HG02938 (cell line): Measurements from ENCODE around the gene RASL12.
"Not testable (repeated sequence)": the region's sequence is repeated elsewhere in the genome, so short reads cannot be mapped to it uniquely, and the experiment has no call there.

ENCODE experiments used
- ATAC-seq: cut with Tn5 transposase; IDR thresholded peaks from one replicate; pipeline ENCODE4 v1.9.1; 2021; ENCODE audit warnings: mild to moderate bottlenecking, moderate library complexity; ENCODE audit not compliant: unreplicated experiment

Gene RASL12

GRCh38 chr15:65067645-65068402 lies at the start of gene RASL12:
RASL12 (minus strand) TSS chr15:65067991; CDS start chr15:65067835, 156 bp downstream.
- ATAC-seq = no peak

DNA sequence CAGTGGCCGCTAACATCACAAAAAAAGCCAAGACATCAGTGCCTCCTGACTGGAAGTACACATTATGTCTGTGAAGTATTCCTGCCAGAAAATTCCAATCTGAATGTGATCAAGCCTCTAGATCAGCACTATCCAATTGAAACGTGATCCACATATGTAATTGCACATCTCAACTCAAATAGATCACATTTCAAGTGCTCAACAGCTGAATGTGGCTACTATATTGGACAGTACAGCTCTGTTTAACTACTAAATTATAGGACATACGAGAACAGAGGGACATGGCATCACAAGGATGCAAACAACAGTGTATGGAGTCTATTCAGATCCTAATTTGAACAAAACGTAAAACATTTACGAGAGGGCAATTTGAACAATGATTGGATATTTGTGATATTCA lies 47.8 kb upstream of the RASL12 start:
- ATAC-seq = no peak

DNA sequence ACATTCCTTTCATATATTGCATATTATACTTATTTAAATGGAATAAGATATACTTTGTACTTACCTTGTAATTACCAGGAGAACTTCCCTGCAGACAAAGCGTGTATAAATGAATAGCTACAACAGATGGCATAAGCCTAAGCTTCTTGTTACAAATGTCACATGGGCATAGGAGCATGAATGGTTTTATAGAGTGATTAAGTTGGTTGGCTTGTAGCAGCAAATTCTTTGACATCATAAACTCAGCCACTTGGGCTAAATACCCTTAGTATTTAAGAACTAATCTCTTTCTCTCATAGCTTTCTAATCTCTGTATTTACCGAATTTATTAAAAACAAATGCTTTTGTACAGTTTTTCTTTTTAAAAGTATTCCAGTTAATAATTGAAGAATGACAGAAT lies 47.3 kb upstream of the RASL12 start, which contains the start of gene UBAP1L:
Gene UBAP1L (minus strand): TSS at position 115 of the 400 bp plus-strand sequence. CDS start 8,985 bp downstream, outside the sequence.
- no peak for ATAC-seq

GRCh38 chr15:65110676-65111292 lies 43.0 kb upstream of the RASL12 start:
- no peak for ATAC-seq

- no peak for ATAC-seq
Measured at GRCh38 chr15:65106011-65106590, 38.3 kb upstream of the RASL12 start.

- ATAC-seq = no peak
Measured at GRCh38 chr15:65105038-65105437, 37.2 kb upstream of the RASL12 start.

GRCh38 chr15:65102912-65103311 lies 35.1 kb upstream of the RASL12 start:
- no peak for ATAC-seq

DNA sequence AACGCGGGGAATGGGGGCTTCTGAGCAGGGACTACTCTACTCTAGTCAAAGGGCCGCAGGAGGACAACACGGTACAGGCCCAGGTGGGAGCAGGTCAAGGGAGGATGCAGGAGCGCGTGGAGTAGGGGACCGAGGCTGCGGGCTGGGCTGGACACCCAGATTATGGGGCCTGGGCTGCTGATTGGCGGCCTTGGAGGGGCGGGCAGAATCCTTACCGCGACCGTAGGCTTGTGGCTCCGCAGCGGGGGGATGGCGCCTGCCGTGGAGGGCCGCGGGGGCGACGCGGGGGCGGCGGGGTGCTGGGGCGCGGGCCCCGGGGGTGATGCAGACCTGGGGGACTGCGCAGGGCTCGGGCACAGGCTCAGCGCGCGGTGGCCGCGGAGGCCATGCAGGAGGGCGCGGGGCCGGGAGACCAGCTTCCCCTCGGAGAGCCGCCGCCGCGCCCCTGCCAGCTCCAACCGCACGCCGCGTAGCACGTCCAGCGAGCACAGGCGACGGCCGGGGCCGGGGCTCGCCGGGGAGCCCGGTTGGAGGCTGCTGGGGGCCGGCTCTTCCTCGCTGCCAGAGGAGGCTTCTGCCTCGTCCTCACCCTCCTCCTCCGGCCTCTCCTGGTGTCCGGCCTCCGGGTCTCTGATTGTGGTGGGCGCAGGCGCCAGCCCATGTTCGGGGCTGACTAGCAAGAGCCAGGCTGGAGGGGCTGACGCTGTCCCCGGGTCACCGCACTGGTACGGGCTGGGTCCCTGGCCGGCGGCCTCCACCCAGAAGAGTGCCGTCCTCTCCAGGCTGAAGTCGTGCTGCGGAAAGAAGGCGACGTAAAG lies 34.3 kb upstream of the RASL12 start:
- ATAC-seq = no peak

- ATAC-seq = no peak
Measured at GRCh38 chr15:65101411-65101890, 33.7 kb upstream of the RASL12 start.

GRCh38 chr15:65100442-65100841 lies 32.7 kb upstream of the RASL12 start:
- ATAC-seq = no peak

GRCh38 chr15:65099801-65100200 lies 32.0 kb upstream of the RASL12 start:
- not testable (repeated sequence) for ATAC-seq

DNA sequence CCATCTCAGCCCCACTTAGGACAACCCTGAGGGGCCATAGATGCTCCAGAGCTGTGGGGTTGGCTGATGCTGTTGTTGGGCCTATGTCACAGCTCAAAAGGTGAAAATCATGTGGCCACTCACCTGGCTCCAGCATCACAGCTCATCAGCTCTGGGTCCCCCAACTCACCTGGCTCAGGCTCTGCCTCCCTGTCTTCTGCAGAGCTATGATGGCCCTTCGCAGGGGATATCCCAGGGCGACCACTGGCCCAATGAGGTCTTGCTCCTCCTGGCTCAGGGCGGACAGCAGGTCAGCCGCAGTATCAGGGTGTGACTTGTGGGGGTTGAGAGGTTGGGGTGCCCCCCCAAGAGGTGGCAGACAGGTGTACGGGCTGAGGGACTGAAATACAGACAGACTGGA lies 31.5 kb upstream of the RASL12 start:
- no peak for ATAC-seq

- no peak for ATAC-seq
Measured at GRCh38 chr15:65097651-65098263, 30.0 kb upstream of the RASL12 start.

GRCh38 chr15:65096481-65097385 lies 28.9 kb upstream of the RASL12 start:
- no peak for ATAC-seq

GRCh38 chr15:65095747-65096104 lies 27.9 kb upstream of the RASL12 start:
- ATAC-seq = no peak

GRCh38 chr15:65095011-65095746 lies 27.4 kb upstream of the RASL12 start:
- no peak for ATAC-seq

- no peak for ATAC-seq
Measured at GRCh38 chr15:65094294-65094995, 26.7 kb upstream of the RASL12 start.

DNA sequence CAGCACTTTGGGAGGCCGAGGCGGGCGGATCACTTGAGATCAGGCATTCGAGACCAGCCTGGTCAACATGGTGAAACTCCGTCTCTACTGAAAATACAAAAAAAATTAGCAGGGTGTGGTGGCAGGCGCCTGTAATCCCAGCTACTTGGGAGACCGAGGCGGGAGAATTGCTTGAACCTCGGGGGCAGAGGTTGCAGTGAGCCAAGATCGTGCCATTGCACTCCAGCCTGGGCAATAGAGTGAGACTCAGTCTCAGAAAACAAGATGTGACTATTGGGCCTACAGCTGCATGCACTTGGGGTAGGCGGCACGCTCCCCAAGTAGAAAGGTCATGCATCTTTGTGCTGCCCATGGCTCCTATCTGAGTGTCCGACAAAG lies 26.0 kb upstream of the RASL12 start:
- not testable (repeated sequence) for ATAC-seq
